Measurements from ENCODE around the gene GNG11. TPM values are rescaled to one million over a fixed set of nuclear protein-coding genes. Genes with fewer than 3 reads are reported as not detected.
"Not testable (repeated sequence)": the region's sequence is repeated elsewhere in the genome, so short reads cannot be mapped to it uniquely, and the experiment has no call there.

The GNG11 gene
- total and polyA plus RNA-seq, 5 donors from 2014 or later: 3.1 TPM; not detected in 4

DNA sequence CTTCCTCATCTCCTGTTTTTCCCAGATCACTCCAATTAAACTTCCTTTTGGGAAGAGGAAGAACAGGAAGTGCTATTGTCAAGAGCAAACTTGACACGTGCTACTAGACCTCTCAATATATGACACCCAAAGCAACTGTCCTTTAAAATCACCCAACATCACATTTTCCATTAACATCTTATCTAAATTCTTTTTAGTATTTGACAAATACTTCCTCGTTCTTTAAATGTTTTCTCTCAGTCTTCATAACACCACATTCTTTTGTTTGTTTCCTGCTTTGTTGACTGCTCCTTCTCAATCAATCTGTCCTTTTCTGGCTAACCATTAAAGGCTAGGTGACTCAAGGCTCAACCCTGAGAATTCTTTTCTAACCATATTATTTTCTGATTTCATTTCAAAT lies 23.9 kb upstream of the GNG11 start:
- ATAC-seq (ENCODE audit: low read depth in 2 of 2) (no peak), DNase-seq (no peak)
- no peak overlapping the region for H3K4me3 ChIP-seq (ENCODE audit: low read depth, low read length)
- Mint-ChIP-seq H3K4me3 (no peak overlapping the region), H3K4me1 (no peaks in the 10 kb centered on the region), H3K27me3 (peaks cover 16% of the 10 kb centered on the region), H3K9me3 (peaks cover 0 to 3% (median 0%) of the 10 kb centered on the region in 7 donors), H3K27ac (no peak overlapping the region), H3K36me3 (no peaks in the 10 kb centered on the region)
- H3K4me1 ChIP-seq (ENCODE audit: control insufficient read depth, insufficient read depth, low read length, poor library complexity, severe bottlenecking): no peaks in the 10 kb centered on the region
- H3K27me3 ChIP-seq (ENCODE audit: control insufficient read depth, insufficient read depth, low read length): no peaks in the 10 kb centered on the region
- no peaks in the 10 kb centered on the region for H3K36me3 ChIP-seq (ENCODE audit: control insufficient read depth, insufficient read depth, low read length)
- H3K9me3 ChIP-seq (ENCODE audit: control insufficient read depth in 2 of 2, low read length in 2 of 2): no peaks in the 10 kb centered on the region
- H3K27ac ChIP-seq (ENCODE audit: insufficient read depth, low read length, poor library complexity, severe bottlenecking): no peak overlapping the region

DNA sequence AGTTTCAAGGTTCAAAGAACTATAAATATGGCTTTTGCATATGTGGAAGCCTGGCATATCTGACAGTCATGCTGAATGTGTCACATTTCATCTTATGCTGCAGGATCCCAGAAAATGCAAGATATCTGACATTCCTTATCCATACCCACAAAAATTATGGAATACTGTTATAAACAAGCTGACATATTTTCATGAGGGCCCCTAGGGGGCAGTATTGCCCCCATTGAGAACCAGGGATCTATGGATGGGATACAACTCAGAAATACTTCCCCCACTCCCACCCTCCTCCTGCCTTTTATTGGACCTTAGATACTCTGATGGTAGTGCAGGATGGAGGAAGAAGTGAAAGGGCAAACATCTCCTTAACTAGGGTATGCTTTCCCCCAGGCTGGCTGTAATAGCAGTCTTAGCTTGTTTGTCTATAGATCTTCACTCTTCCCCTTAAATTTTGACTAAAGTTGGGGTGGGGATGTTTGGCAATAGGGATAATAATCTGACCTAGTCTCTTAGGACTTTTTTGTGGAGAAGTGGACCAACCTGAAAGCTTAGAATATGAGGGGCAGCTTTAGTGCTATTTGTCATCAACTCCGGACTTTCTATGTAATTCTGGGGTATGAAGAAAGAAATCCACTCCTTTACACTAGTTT lies 18.6 kb upstream of the GNG11 start:
- Mint-ChIP-seq H3K27ac (no peak overlapping the region), H3K4me1 (no peaks in the 10 kb centered on the region), H3K27me3 (peaks cover 2% of the 10 kb centered on the region), H3K9me3 (no peaks in the 10 kb centered on the region), H3K36me3 (no peaks in the 10 kb centered on the region), H3K4me3 (no peak overlapping the region)
- DNase-seq (peak in 1 of 3 donors; percentile 17), ATAC-seq (ENCODE audit: low read depth in 2 of 2) (no peak)
- Histone ChIP-seq H3K4me3 (ENCODE audit: low read depth, low read length) (no peak overlapping the region), H3K27ac (ENCODE audit: insufficient read depth, low read length, poor library complexity, severe bottlenecking) (no peak overlapping the region), H3K36me3 (ENCODE audit: control insufficient read depth, insufficient read depth, low read length) (no peaks in the 10 kb centered on the region), H3K9me3 (ENCODE audit: control insufficient read depth in 2 of 2, low read length in 2 of 2) (no peaks in the 10 kb centered on the region), H3K27me3 (ENCODE audit: control insufficient read depth, insufficient read depth, low read length) (no peaks in the 10 kb centered on the region), H3K4me1 (ENCODE audit: control insufficient read depth, insufficient read depth, low read length, poor library complexity, severe bottlenecking) (no peaks in the 10 kb centered on the region)

DNA sequence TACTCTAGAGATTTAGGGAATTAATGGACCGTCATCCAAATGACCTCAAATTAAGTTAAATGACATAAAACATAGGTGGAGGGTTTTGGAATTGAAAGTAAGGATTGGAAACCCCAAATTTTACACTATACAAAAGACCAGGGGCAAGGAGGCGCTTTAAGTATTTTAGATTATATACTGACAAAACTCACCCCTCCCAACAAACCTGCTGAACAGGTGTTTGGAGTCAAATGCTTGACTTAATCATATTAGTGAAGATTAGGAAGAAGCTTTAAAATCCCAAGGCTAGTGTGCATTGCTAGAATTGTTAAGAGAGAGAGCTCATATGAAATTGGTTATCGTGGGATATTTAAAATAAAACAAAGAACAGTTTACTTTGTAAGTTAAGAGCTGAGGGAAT lies 15.3 kb upstream of the GNG11 start, which contains the start of gene GNGT1:
Gene GNGT1 (plus strand): TSS at position 301 of the 400 bp plus-strand sequence. CDS start 180 bp downstream, outside the sequence.
- Mint-ChIP-seq H3K9me3 (no peaks in the 10 kb centered on the region), H3K27me3 (no peaks in the 10 kb centered on the region)

DNA sequence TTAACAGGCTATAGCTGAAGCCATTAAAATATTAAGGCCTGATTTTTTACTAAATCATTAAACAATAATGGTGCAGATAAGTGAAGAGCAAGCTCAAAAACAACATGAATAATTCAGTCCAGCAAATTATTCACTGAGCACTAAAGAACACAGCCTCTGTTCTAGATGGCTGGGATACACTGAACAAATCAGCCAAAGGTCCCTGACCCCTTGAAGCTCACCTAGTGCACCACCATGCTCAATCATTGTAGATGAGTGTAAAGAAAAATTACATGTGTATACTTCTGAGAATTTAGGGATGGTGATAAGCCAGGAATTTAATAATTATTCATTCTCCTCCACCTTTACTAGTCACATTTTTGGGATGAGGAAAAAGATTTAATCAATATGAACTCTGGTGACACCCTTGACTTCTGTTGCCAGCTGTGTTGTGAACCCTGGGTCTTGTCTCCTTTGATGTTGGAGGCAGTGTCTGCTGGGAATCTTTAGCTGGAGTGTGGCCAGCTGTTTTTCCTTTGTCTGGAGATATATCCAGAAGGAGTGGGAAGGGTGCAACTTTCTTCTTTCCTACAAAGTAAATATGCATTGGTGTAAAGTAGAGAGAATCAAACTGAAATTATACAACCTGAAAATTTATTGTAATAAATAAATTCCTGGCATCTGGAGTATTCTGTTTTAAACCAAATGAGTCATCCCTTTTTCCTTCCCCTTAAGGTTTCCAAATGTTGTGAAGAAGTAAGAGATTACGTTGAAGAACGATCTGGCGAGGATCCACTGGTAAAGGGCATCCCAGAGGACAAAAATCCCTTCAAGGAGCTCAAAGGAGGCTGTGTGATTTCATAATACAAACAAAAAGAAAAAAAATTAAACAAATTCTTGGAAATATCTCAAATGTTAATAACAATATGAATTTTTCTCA lies 11.2 kb upstream of the GNG11 start:
- H3K4me1 Mint-ChIP-seq: no peaks in the 10 kb centered on the region
- H3K4me3 ChIP-seq (ENCODE audit: low read depth, low read length): no peak overlapping the region
- peaks cover 0 to 1% (median 0%) of the 10 kb centered on the region in 7 donors for H3K9me3 Mint-ChIP-seq
- no peak overlapping the region for H3K4me3 Mint-ChIP-seq
- ATAC-seq (ENCODE audit: low read depth in 2 of 2) (no peak), DNase-seq (no peak)
- no peaks in the 10 kb centered on the region for H3K4me1 ChIP-seq (ENCODE audit: control insufficient read depth, insufficient read depth, low read length, poor library complexity, severe bottlenecking)
- H3K27ac Mint-ChIP-seq: no peak overlapping the region
- no peak overlapping the region for H3K27ac ChIP-seq (ENCODE audit: insufficient read depth, low read length, poor library complexity, severe bottlenecking)
- no peaks in the 10 kb centered on the region for H3K27me3 ChIP-seq (ENCODE audit: control insufficient read depth, insufficient read depth, low read length)
- no peaks in the 10 kb centered on the region for H3K9me3 ChIP-seq (ENCODE audit: control insufficient read depth in 2 of 2, low read length in 2 of 2)
- no peaks in the 10 kb centered on the region for H3K36me3 Mint-ChIP-seq
- no peaks in the 10 kb centered on the region for H3K27me3 Mint-ChIP-seq
- H3K36me3 ChIP-seq (ENCODE audit: control insufficient read depth, insufficient read depth, low read length): no peaks in the 10 kb centered on the region

More for the DNA sequence above, 15.3 kb upstream of the GNG11 start, which contains the start of gene GNGT1:
- no peak within 1 kb of the TSS for H3K27ac ChIP-seq (ENCODE audit: insufficient read depth, low read length, poor library complexity, severe bottlenecking)
- H3K4me3 ChIP-seq (ENCODE audit: low read depth, low read length): no peak within 1 kb of the TSS
- H3K4me1 Mint-ChIP-seq: no peaks in the 10 kb centered on the region
- ATAC-seq (ENCODE audit: low read depth in 2 of 2) (no peak), DNase-seq (no peak)
- H3K4me3 Mint-ChIP-seq: no peak within 1 kb of the TSS
- no peaks in the 10 kb centered on the region for H3K27me3 ChIP-seq (ENCODE audit: control insufficient read depth, insufficient read depth, low read length)
- no peaks in the 10 kb centered on the region for H3K4me1 ChIP-seq (ENCODE audit: control insufficient read depth, insufficient read depth, low read length, poor library complexity, severe bottlenecking)
- no peaks in the 10 kb centered on the region for H3K9me3 ChIP-seq (ENCODE audit: control insufficient read depth in 2 of 2, low read length in 2 of 2)
- no peaks in the 10 kb centered on the region for H3K36me3 ChIP-seq (ENCODE audit: control insufficient read depth, insufficient read depth, low read length)
- no peaks in the 10 kb centered on the region for H3K36me3 Mint-ChIP-seq
- H3K27ac Mint-ChIP-seq: no peak within 1 kb of the TSS

DNA sequence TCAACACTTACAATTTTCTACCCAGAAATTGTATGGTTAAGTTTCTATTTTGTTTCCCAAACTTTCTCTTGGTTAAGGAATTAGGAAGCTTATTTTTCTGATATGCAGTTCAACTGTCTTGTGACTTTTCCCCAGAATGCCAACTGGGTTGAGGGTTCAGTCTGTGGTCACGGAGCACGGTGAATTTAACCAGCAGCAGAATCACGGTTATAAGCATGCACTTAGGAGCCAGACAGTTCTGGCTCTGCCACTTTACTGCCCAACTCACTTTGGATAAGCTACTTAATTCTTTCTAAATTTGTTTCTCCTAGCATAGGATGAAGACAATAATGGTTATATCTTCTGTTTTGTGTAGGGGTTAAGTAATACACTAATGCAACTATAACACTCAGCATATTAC lies 10.3 kb upstream of the GNG11 start:
- H3K36me3 Mint-ChIP-seq; H3K36me3 ChIP-seq (ENCODE audit: control insufficient read depth, insufficient read depth, low read length); H3K27me3 ChIP-seq (ENCODE audit: control insufficient read depth, insufficient read depth, low read length); H3K27ac Mint-ChIP-seq; ATAC-seq (ENCODE audit: low read depth in 2 of 2); H3K9me3 ChIP-seq (ENCODE audit: control insufficient read depth in 2 of 2, low read length in 2 of 2); H3K4me1 Mint-ChIP-seq; H3K27ac ChIP-seq (ENCODE audit: insufficient read depth, low read length, poor library complexity, severe bottlenecking); H3K4me1 ChIP-seq (ENCODE audit: control insufficient read depth, insufficient read depth, low read length, poor library complexity, severe bottlenecking); DNase-seq; H3K4me3 Mint-ChIP-seq; H3K4me3 ChIP-seq (ENCODE audit: low read depth, low read length); H3K9me3 Mint-ChIP-seq; H3K27me3 Mint-ChIP-seq: not testable (repeated sequence)

DNA sequence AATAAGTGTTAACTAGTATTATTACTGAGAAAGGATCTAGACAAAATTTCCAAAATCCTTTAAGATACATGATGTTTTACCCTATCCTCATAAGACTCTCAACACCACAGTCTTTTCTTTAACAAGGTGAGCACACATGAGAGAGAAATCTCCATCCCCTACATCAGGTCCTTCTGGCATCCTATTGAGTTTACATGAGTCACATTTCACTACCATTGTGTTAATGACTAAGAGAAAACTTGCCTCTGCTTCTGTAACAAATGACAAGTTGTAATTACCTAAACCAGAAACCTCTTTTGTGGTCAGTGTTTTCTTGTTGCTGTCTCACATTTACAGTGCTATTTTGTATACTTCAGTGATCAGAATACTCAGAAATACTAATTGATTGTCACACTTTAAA lies 9.9 kb upstream of the GNG11 start:
- not testable (repeated sequence) for H3K4me1 Mint-ChIP-seq, H3K9me3 Mint-ChIP-seq

DNA sequence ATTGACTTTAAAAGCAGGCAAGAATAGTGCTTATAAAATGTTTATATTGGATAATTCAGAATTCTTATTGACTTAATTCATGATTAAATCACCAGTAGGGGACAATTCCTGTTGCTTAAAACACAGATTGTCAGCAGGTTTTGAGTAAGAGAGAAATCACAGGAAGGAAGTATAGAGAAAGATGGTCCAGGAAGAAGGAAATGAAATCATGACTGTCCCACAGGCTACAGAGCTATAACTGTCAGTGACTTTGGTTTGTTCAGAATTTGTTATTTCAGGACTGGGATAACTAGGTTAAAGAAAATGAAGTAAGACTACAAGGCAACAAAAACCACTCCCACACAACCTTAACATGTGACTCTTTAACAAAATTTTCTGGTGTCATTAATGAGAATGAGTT lies 8.3 kb upstream of the GNG11 start:
- no peak overlapping the region for H3K4me3 ChIP-seq (ENCODE audit: low read depth, low read length)
- no peaks in the 10 kb centered on the region for H3K27me3 ChIP-seq (ENCODE audit: control insufficient read depth, insufficient read depth, low read length)
- no peaks in the 10 kb centered on the region for H3K9me3 ChIP-seq (ENCODE audit: control insufficient read depth in 2 of 2, low read length in 2 of 2)
- DNase-seq: no peak
- Mint-ChIP-seq H3K36me3 (no peaks in the 10 kb centered on the region), H3K27ac (no peak overlapping the region), H3K4me1 (no peaks in the 10 kb centered on the region), H3K27me3 (no peaks in the 10 kb centered on the region), H3K4me3 (no peak overlapping the region), H3K9me3 (peaks cover 0 to 1% (median 0%) of the 10 kb centered on the region in 7 donors)
- H3K4me1 ChIP-seq (ENCODE audit: control insufficient read depth, insufficient read depth, low read length, poor library complexity, severe bottlenecking): no peaks in the 10 kb centered on the region
- no peaks in the 10 kb centered on the region for H3K36me3 ChIP-seq (ENCODE audit: control insufficient read depth, insufficient read depth, low read length)
- ATAC-seq (ENCODE audit: low read depth in 2 of 2): no peak
- H3K27ac ChIP-seq (ENCODE audit: insufficient read depth, low read length, poor library complexity, severe bottlenecking): no peak overlapping the region

More for the DNA sequence above, 9.9 kb upstream of the GNG11 start:
- not testable (repeated sequence) for H3K27ac Mint-ChIP-seq; H3K36me3 ChIP-seq (ENCODE audit: control insufficient read depth, insufficient read depth, low read length); H3K27me3 Mint-ChIP-seq; H3K4me1 ChIP-seq (ENCODE audit: control insufficient read depth, insufficient read depth, low read length, poor library complexity, severe bottlenecking); H3K9me3 ChIP-seq (ENCODE audit: control insufficient read depth in 2 of 2, low read length in 2 of 2); H3K4me3 Mint-ChIP-seq; DNase-seq; H3K36me3 Mint-ChIP-seq; H3K27ac ChIP-seq (ENCODE audit: insufficient read depth, low read length, poor library complexity, severe bottlenecking); H3K27me3 ChIP-seq (ENCODE audit: control insufficient read depth, insufficient read depth, low read length); ATAC-seq (ENCODE audit: low read depth in 2 of 2); H3K4me3 ChIP-seq (ENCODE audit: low read depth, low read length)

All from CD4-positive, CD25-positive, alpha-beta regulatory T cell (primary cell).